Gastrocnemius medialis (tissue), 4 donors: ENCODE data around the gene CLN3.

Source experiments
- POLR2A ChIP-seq, 2 donors: fragments of 450-650 bp; IDR thresholded peaks; one replicate each; pipeline ENCODE4 v1.6.1; 2017; ENCODE audit warnings: antibody characterized with exemption in 2 of 2, mild to moderate bottlenecking in 2 of 2, moderate library complexity in 2 of 2
- TF ChIP-seq, protein P1 (sequence below), 5 experiments: fragments of 450-650 bp in 3 of 5; fragments of 200-600 bp in 2 of 5; sonication (generic) in 2 of 5; IDR thresholded peaks in 4 of 5; conservative IDR thresholded peaks in 1 of 5; 1 replicate in 4 of 5; 2 replicates in 1 of 5; pipeline ENCODE4 v1.5.1; 2016 to 2019; ENCODE audit warnings: antibody characterized with exemption in 5 of 5, mild to moderate bottlenecking in 3 of 5, moderate library complexity in 3 of 5

DNA sequence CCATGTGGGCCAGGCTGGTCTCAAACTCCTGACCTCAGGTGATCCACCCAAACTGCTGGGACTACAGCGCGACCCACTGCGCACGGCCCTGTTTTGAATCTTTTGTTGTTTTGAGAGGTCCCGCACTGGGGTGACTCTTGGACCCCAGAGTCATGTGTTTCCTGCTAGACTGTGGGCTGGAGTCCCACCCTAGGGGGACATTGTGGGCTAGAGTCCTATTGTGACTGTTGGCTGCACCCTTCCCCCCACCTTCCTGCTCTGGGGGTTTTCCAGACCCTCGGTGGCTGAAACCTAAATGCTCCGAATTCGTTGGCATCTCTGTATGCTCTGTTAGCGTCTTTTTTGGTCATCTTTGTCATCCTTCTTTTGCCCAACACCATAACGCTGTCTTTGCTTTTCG, 30.9 kb upstream of the CLN3 start:
- TF ChIP-seq, protein P1, sequence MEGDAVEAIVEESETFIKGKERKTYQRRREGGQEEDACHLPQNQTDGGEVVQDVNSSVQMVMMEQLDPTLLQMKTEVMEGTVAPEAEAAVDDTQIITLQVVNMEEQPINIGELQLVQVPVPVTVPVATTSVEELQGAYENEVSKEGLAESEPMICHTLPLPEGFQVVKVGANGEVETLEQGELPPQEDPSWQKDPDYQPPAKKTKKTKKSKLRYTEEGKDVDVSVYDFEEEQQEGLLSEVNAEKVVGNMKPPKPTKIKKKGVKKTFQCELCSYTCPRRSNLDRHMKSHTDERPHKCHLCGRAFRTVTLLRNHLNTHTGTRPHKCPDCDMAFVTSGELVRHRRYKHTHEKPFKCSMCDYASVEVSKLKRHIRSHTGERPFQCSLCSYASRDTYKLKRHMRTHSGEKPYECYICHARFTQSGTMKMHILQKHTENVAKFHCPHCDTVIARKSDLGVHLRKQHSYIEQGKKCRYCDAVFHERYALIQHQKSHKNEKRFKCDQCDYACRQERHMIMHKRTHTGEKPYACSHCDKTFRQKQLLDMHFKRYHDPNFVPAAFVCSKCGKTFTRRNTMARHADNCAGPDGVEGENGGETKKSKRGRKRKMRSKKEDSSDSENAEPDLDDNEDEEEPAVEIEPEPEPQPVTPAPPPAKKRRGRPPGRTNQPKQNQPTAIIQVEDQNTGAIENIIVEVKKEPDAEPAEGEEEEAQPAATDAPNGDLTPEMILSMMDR (IDR thresholded peaks at IDR 0.05 in 4 of 5, conservative IDR thresholded peaks at IDR 0.05 in 1 of 5): no peak
- no peak for TF ChIP-seq POLR2A (IDR thresholded peaks at IDR 0.05)
